Measurements from ENCODE around the gene MYO16.

Gene MYO16

DNA sequence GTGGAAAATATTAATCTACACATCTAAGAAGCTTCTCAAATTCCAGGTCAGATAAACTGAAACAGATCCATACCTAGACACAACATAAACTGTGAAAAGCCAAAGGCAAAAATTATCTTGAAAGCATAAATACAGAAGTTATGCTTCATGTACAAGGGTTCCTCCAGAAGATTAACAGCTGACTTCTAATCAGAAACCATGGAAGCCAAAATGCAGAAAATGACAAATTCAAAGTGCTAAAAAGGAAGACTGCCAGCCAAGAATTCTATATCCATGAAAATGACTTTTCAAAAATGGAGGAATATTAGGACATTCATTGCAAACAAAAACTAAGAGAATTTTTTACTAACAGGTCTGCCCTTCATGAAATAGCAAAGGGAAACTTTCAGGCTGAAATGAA lies 72.8 kb downstream of the MYO16 start:
- Histone ChIP-seq H3K9me3 (ENCODE audit: control insufficient read depth, insufficient read depth, low read length) (no peaks in the 10 kb centered on the region), H3K4me3 (ENCODE audit: low read length) (no peak overlapping the region), H3K27me3 (ENCODE audit: control insufficient read depth, low read length) (no peaks in the 10 kb centered on the region), H4K20me1 (ENCODE audit: control insufficient read depth, insufficient read depth, low read depth, low read length) (no peaks in the 10 kb centered on the region), H3K4me2 (ENCODE audit: low read length) (no peak overlapping the region), H3K9me2 (replicated peaks; ENCODE audit: control insufficient read depth, low read length) (no peaks in the 10 kb centered on the region), H3K4me1 (ENCODE audit: control insufficient read depth, low read length) (no peaks in the 10 kb centered on the region), H3F3A (ENCODE audit: control insufficient read depth, insufficient read depth) (no peaks in the 10 kb centered on the region), H3K36me3 (ENCODE audit: control insufficient read depth, low read length) (no peaks in the 10 kb centered on the region), H3K27ac (ENCODE audit: low read depth, low read length) (no peak overlapping the region), H3K79me2 (ENCODE audit: control insufficient read depth, low read length) (no peaks in the 10 kb centered on the region)
- TF ChIP-seq, protein P1, sequence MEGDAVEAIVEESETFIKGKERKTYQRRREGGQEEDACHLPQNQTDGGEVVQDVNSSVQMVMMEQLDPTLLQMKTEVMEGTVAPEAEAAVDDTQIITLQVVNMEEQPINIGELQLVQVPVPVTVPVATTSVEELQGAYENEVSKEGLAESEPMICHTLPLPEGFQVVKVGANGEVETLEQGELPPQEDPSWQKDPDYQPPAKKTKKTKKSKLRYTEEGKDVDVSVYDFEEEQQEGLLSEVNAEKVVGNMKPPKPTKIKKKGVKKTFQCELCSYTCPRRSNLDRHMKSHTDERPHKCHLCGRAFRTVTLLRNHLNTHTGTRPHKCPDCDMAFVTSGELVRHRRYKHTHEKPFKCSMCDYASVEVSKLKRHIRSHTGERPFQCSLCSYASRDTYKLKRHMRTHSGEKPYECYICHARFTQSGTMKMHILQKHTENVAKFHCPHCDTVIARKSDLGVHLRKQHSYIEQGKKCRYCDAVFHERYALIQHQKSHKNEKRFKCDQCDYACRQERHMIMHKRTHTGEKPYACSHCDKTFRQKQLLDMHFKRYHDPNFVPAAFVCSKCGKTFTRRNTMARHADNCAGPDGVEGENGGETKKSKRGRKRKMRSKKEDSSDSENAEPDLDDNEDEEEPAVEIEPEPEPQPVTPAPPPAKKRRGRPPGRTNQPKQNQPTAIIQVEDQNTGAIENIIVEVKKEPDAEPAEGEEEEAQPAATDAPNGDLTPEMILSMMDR (IDR thresholded peaks at IDR 0.05; ENCODE audit: low read depth, low read length, poor library complexity, severe bottlenecking), result no peak
- TF ChIP-seq EZH2phosphoT487 (IDR thresholded peaks at IDR 0.05; ENCODE audit: borderline replicate concordance, low read length), result no peak

DNA sequence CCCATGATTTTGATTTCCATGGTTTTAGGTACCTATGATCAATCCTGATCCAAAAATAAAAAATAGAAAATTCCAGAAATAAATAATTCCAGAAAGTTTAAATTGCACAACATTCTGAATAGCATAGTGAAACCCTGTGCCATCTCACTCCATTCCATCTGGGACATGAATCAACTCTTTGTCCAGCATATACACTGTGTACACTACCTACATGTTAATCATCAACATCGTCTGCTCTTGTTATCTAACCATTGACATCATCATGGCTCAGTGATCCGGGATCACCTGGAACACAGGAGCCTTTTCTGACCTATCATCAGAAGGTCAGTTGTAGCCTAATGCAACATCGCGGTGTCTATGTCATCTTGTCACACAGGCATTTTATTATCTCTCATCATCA lies 75.6 kb downstream of the MYO16 start:
- Histone ChIP-seq H3K4me1 (ENCODE audit: control insufficient read depth, low read length) (no peaks in the 10 kb centered on the region), H3K4me2 (ENCODE audit: low read length) (no peak overlapping the region)

DNA sequence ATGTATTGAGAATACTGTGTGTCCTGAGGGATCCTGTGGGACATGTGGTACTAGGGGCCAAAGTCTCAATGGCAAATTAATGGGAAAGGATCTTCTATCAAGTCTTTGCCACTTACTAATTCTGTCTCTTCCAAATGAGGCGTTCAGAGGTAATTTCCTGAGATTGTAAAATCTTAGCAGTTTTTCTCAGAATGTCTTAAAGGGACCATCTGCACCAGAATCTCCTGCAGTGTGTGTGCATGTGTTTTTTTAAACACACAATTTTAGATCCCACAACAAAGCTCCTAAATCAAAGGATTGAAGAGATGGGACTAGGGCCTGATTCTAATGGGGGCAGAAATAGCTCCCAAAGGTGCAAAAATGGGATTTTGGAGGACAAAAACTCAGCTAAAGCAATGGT lies 78.2 kb downstream of the MYO16 start:
- Histone ChIP-seq H3K36me3 (ENCODE audit: control insufficient read depth, low read length) (no peaks in the 10 kb centered on the region), H3F3A (ENCODE audit: control insufficient read depth, insufficient read depth) (no peaks in the 10 kb centered on the region), H3K27ac (ENCODE audit: low read depth, low read length) (no peak overlapping the region), H3K9me2 (replicated peaks; ENCODE audit: control insufficient read depth, low read length) (no peaks in the 10 kb centered on the region), H3K79me2 (ENCODE audit: control insufficient read depth, low read length) (no peaks in the 10 kb centered on the region), H3K4me2 (ENCODE audit: low read length) (no peak overlapping the region), H3K27me3 (ENCODE audit: control insufficient read depth, low read length) (no peaks in the 10 kb centered on the region), H3K4me3 (ENCODE audit: low read length) (no peak overlapping the region), H3K4me1 (ENCODE audit: control insufficient read depth, low read length) (no peaks in the 10 kb centered on the region), H3K9me3 (ENCODE audit: control insufficient read depth, insufficient read depth, low read length) (no peaks in the 10 kb centered on the region), H4K20me1 (ENCODE audit: control insufficient read depth, insufficient read depth, low read depth, low read length) (no peaks in the 10 kb centered on the region)
- no peak for TF ChIP-seq EZH2phosphoT487 (IDR thresholded peaks at IDR 0.05; ENCODE audit: borderline replicate concordance, low read length)
- TF ChIP-seq, protein P1 (IDR thresholded peaks at IDR 0.05; ENCODE audit: low read depth, low read length, poor library complexity, severe bottlenecking), result no peak

More for the DNA sequence above, 75.6 kb downstream of the MYO16 start:
- H3K9me3 ChIP-seq (ENCODE audit: control insufficient read depth, insufficient read depth, low read length), result no peaks in the 10 kb centered on the region
- TF ChIP-seq EZH2phosphoT487 (IDR thresholded peaks at IDR 0.05; ENCODE audit: borderline replicate concordance, low read length), result no peak
- TF ChIP-seq, protein P1 (IDR thresholded peaks at IDR 0.05; ENCODE audit: low read depth, low read length, poor library complexity, severe bottlenecking), result no peak
- no peak overlapping the region for H3K27ac ChIP-seq (ENCODE audit: low read depth, low read length)
- no peaks in the 10 kb centered on the region for H3K9me2 ChIP-seq (replicated peaks; ENCODE audit: control insufficient read depth, low read length)
- no peaks in the 10 kb centered on the region for H3F3A ChIP-seq (ENCODE audit: control insufficient read depth, insufficient read depth)
- H3K36me3 ChIP-seq (ENCODE audit: control insufficient read depth, low read length), result no peaks in the 10 kb centered on the region
- no peaks in the 10 kb centered on the region for H4K20me1 ChIP-seq (ENCODE audit: control insufficient read depth, insufficient read depth, low read depth, low read length)
- no peak overlapping the region for H3K4me3 ChIP-seq (ENCODE audit: low read length)
- no peaks in the 10 kb centered on the region for H3K79me2 ChIP-seq (ENCODE audit: control insufficient read depth, low read length)
- H3K27me3 ChIP-seq (ENCODE audit: control insufficient read depth, low read length), result no peaks in the 10 kb centered on the region

DNA sequence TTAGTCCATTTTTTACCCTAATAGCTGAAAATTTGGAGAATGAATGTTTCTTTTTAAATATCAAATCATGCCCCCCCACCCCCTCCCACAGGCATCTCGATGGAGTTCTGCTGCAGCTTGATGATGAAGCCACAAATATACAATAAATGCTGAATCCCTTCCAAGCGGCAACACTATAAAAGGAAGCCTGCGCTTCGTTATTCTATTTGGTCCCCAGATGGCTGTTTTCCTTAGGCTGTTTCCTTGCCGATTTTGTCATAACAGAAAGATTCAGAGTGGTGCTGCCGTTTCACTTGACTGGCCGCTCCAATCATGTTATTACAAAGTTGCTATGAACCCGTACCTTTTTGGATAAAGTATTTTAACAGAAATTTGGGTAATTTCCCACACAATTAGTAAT lies 79.5 kb downstream of the MYO16 start:
- Histone ChIP-seq H3K9me3 (ENCODE audit: control insufficient read depth, insufficient read depth, low read length) (no peaks in the 10 kb centered on the region), H3K36me3 (ENCODE audit: control insufficient read depth, low read length) (no peaks in the 10 kb centered on the region), H4K20me1 (ENCODE audit: control insufficient read depth, insufficient read depth, low read depth, low read length) (no peaks in the 10 kb centered on the region), H3K4me3 (ENCODE audit: low read length) (no peak overlapping the region), H3K79me2 (ENCODE audit: control insufficient read depth, low read length) (no peaks in the 10 kb centered on the region), H3K9me2 (replicated peaks; ENCODE audit: control insufficient read depth, low read length) (no peaks in the 10 kb centered on the region), H3K27me3 (ENCODE audit: control insufficient read depth, low read length) (no peaks in the 10 kb centered on the region), H3K27ac (ENCODE audit: low read depth, low read length) (no peak overlapping the region), H3F3A (ENCODE audit: control insufficient read depth, insufficient read depth) (no peaks in the 10 kb centered on the region), H3K4me1 (ENCODE audit: control insufficient read depth, low read length) (no peaks in the 10 kb centered on the region), H3K4me2 (ENCODE audit: low read length) (no peak overlapping the region)
- TF ChIP-seq, protein P1 (IDR thresholded peaks at IDR 0.05; ENCODE audit: low read depth, low read length, poor library complexity, severe bottlenecking), result no peak
- no peak for TF ChIP-seq EZH2phosphoT487 (IDR thresholded peaks at IDR 0.05; ENCODE audit: borderline replicate concordance, low read length)
